HCT116 (cell line): ENCODE measurements around the gene FRRS1. TPM values are rescaled to one million over a fixed set of nuclear protein-coding genes. Genes with fewer than 3 reads are reported as not detected.

Experiments
- ATAC-seq: fragments of 200-7000 bp; cut with Tn5 transposase; 2 replicates; pipeline ENCODE4 v1.9.1; 2020; ENCODE audit warnings: mild to moderate bottlenecking, moderate library complexity
- BruUV-seq: library from RNA; stranded (reverse); fragments of 400-500 nt; replicated peaks from 2 replicates; lab custom pipeline; 2021; lab: Mats Ljungman, UMichigan
- CTCF ChIA-PET: fragments of 300-600 bp; sonication (Branson Sonifier 250); formaldehyde crosslinking; loops from one replicate; lab custom pipeline; 2021; ENCODE audit warnings: antibody characterized with exemption; lab: Charles Lee
- POLR2A ChIA-PET: fragments of 300-600, 350-600 bp; sonication (Branson Sonifier 250); formaldehyde crosslinking; loops from one replicate; lab custom pipeline; 2021; ENCODE audit warnings: antibody characterized with exemption; lab: Charles Lee
- RAD21 ChIA-PET, 2 experiments: fragments of 300-600 bp; sonication (Branson Sonifier 250); formaldehyde crosslinking; loops; one replicate each; lab custom pipeline; 2023; ENCODE audit warnings: low total read pairs in 2 of 2; ENCODE audit not compliant: uncharacterized antibody in 2 of 2, unreplicated experiment in 2 of 2, low non-redundant PET in 1 of 2; lab: Charles Lee
- DNase-seq: peaks from one replicate; pipeline ENCODE4 v3.0.0-alpha.2; 2010; ENCODE audit warnings: low read depth, low spot score
- H2AFZ ChIP-seq: fragments of 200-600 bp; shearing (Covaris generic), sonication (generic); 2 replicates; pipeline ENCODE4 v1.6.1; 2017; ENCODE audit warnings: low read depth, mixed run types, mixed read lengths, antibody characterized with exemption, low read length; ENCODE audit not compliant: poor library complexity, severe bottlenecking
- H3K27ac ChIP-seq: 2 replicates; pipeline ENCODE4 v1.5.1; 2012; ENCODE audit warnings: low read depth, low read length
- H3K27me3 ChIP-seq: fragments of 200-600 bp; sonication (generic); 2 replicates; pipeline ENCODE4 v1.6.1; 2016; ENCODE audit warnings: mixed run types, low read length, mixed read lengths; ENCODE audit not compliant: insufficient read depth
- H3K36me3 ChIP-seq, 2 experiments: fragments of 200-500 bp in 1 of 2; fragments of 200-600 bp in 1 of 2; sonication (Bioruptor generic) in 1 of 2; sonication (generic) in 1 of 2; 2 replicates each; pipeline versions ENCODE4 v1.5.1 to v1.6.1; 2014 to 2016; ENCODE audit warnings: low read length in 2 of 2, inconsistent platforms in 1 of 2, mixed read lengths in 1 of 2, mixed run types in 1 of 2; ENCODE audit not compliant: insufficient read depth in 2 of 2, control insufficient read depth in 1 of 2
- H3K4me1 ChIP-seq, 2 experiments: fragments of 200-600 bp in 1 of 2; sonication (generic) in 1 of 2; 2 replicates each; pipeline versions ENCODE4 v1.5.1 to v1.6.1; 2012 to 2017; ENCODE audit warnings: low read length in 2 of 2, inconsistent platforms in 1 of 2, mild to moderate bottlenecking in 1 of 2, mixed read lengths in 1 of 2, mixed run types in 1 of 2, moderate library complexity in 1 of 2; ENCODE audit not compliant: insufficient read depth in 2 of 2, control insufficient read depth in 1 of 2
- H3K4me2 ChIP-seq: fragments of 200-600 bp; sonication (generic); 2 replicates; pipeline ENCODE4 v1.6.1; 2017; ENCODE audit warnings: mixed run types, low read length, mixed read lengths
- H3K4me3 ChIP-seq, 2 experiments: fragments of 200-600 bp in 1 of 2; sonication (generic) in 1 of 2; replicated peaks in 1 of 2; 2 replicates each; pipeline ENCODE4 v1.5.1; 2011 to 2016; ENCODE audit warnings: low read length in 2 of 2, control low read depth in 1 of 2, low read depth in 1 of 2, mild to moderate bottlenecking in 1 of 2, mixed read lengths in 1 of 2, mixed run types in 1 of 2
- H3K79me2 ChIP-seq: fragments of 200-600 bp; sonication (generic); 2 replicates; pipeline ENCODE4 v1.6.1; 2017; ENCODE audit warnings: mild to moderate bottlenecking, mixed run types, low read length, moderate library complexity, mixed read lengths; ENCODE audit not compliant: insufficient read depth
- H3K9ac ChIP-seq: fragments of 200-600 bp; sonication (generic); 2 replicates; pipeline ENCODE4 v1.6.1; 2016; ENCODE audit warnings: low read length, mixed read lengths
- H3K9me2 ChIP-seq: fragments of 200-600 bp; sonication (generic), shearing (Covaris generic); 2 replicates; pipeline ENCODE4 v1.6.1; 2017; ENCODE audit warnings: mixed run types, mild to moderate bottlenecking, moderate library complexity; ENCODE audit not compliant: insufficient read depth
- H3K9me3 ChIP-seq, 2 experiments: fragments of 200-500 bp in 1 of 2; fragments of 200-600 bp in 1 of 2; sonication (Bioruptor generic) in 1 of 2; sonication (generic) in 1 of 2; 2 replicates each; pipeline ENCODE4 v1.6.1; 2014 to 2017; ENCODE audit warnings: low read length in 2 of 2, mixed read lengths in 2 of 2, inconsistent platforms in 1 of 2, low read depth in 1 of 2, mild to moderate bottlenecking in 1 of 2, mixed run types in 1 of 2, moderate library complexity in 1 of 2; ENCODE audit not compliant: control insufficient read depth in 1 of 2, insufficient read depth in 1 of 2
- H4K20me1 ChIP-seq: fragments of 200-600 bp; sonication (generic), shearing (Covaris generic); 2 replicates; pipeline ENCODE4 v1.6.1; 2017; ENCODE audit warnings: mixed run types, mild to moderate bottlenecking, moderate library complexity; ENCODE audit not compliant: insufficient read depth
- CEBPB ChIP-seq: IDR thresholded peaks from 2 replicates; pipeline ENCODE4 v1.6.1; 2012; ENCODE audit warnings: low read depth
- EGR1 ChIP-seq: IDR thresholded peaks from 2 replicates; pipeline ENCODE4 v1.6.1; 2012; ENCODE audit warnings: low read depth
- ELF1 ChIP-seq: IDR thresholded peaks from 2 replicates; pipeline ENCODE4 v1.6.1; 2012; ENCODE audit warnings: low read depth, borderline replicate concordance
- POLR2A ChIP-seq: IDR thresholded peaks from 2 replicates; pipeline ENCODE4 v1.7.0; 2011; ENCODE audit warnings: borderline replicate concordance; ENCODE audit not compliant: insufficient read depth, insufficient read length; ENCODE audit errors: extremely low read depth
- POLR2AphosphoS5 ChIP-seq: IDR thresholded peaks from 2 replicates; pipeline ENCODE4 v1.6.1; 2011; ENCODE audit warnings: mild to moderate bottlenecking, low read depth, low read length, moderate library complexity
- RAD21 ChIP-seq: IDR thresholded peaks from 2 replicates; pipeline ENCODE4 v1.6.1; 2012; ENCODE audit warnings: low read depth, mild to moderate bottlenecking
- REST ChIP-seq: IDR thresholded peaks from 2 replicates; pipeline ENCODE4 v1.6.1; 2012; ENCODE audit warnings: low read depth
- SP1 ChIP-seq: IDR thresholded peaks from 2 replicates; pipeline ENCODE4 v1.6.1; 2012; ENCODE audit warnings: low read depth
- TCF7L2 ChIP-seq: IDR thresholded peaks from 2 replicates; pipeline ENCODE4 v1.7.0; 2011; ENCODE audit warnings: borderline replicate concordance, inconsistent platforms; ENCODE audit not compliant: insufficient read depth, insufficient read length; ENCODE audit errors: extremely low read depth
- YY1 ChIP-seq: IDR thresholded peaks from 2 replicates; pipeline ENCODE4 v1.6.1; 2011; ENCODE audit warnings: low read length, low read depth, moderate library complexity, mild to moderate bottlenecking; ENCODE audit not compliant: insufficient replicate concordance; ENCODE audit errors: extremely low read depth
- ZFX ChIP-seq: fragments of 450-650 bp; IDR thresholded peaks from 2 replicates; pipeline ENCODE4 v1.6.1; 2017
- ZNF274 ChIP-seq: fragments of 200-500 bp; sonication (Bioruptor generic); IDR thresholded peaks from 2 replicates; pipeline ENCODE4 v1.6.1; 2014; ENCODE audit warnings: mild to moderate bottlenecking, low read depth, low read length, inconsistent platforms
- intact Hi-C: fragments of 100-400 bp; cut with micrococcal nuclease; formaldehyde crosslinking; loops from 2 replicates; pipeline ENCODE4 v1.10.0; 2022
- total RNA-seq: library from RNA; stranded (reverse); gene quantifications from one replicate; pipeline ENCODE4 v1.2.1, GENCODE V29; 2021; ENCODE audit not compliant: unreplicated experiment
- TF ChIP-seq, protein P1 (sequence below): IDR thresholded peaks from 2 replicates; pipeline ENCODE4 v1.6.1; 2012
- TF ChIP-seq, protein P2 (sequence below): IDR thresholded peaks from 2 replicates; pipeline ENCODE4 v1.6.1; 2011; ENCODE audit warnings: mild to moderate bottlenecking, low read length, moderate library complexity; ENCODE audit not compliant: insufficient replicate concordance; ENCODE audit errors: extremely low read depth
- TF ChIP-seq, protein P3 (sequence below): IDR thresholded peaks from 2 replicates; pipeline ENCODE4 v1.6.1; 2012

The FRRS1 gene
- total RNA-seq, 1 experiment from 2014 or later = 19.8 TPM

GRCh38 chr1:99675292-99675691 is 91.1 kb downstream of the FRRS1 start:
- Histone ChIP-seq H3K4me1 (no peaks in the 10 kb centered on the region), H3K27ac (no peak overlapping the region), H3K27me3 (no peaks in the 10 kb centered on the region), H3K4me2 (no peak overlapping the region), H2AFZ (no peak overlapping the region), H3K9ac (no peak overlapping the region), H3K36me3 (no peaks in the 10 kb centered on the region), H4K20me1 (no peaks in the 10 kb centered on the region), H3K9me3 (no peaks in the 10 kb centered on the region), H3K79me2 (no peaks in the 10 kb centered on the region), H3K9me2 (no peaks in the 10 kb centered on the region), H3K4me3 (no peak overlapping the region)
- POLR2A ChIA-PET = no interaction called here
- ATAC-seq (no peak), DNase-seq (no peak)
- no TSS peak for BruUV-seq
- intact Hi-C loops = no loop called here
- RAD21 ChIA-PET = no interaction called here
- TF ChIP-seq POLR2A (no peak), ELF1 (no peak), SP1 (no peak), TCF7L2 (no peak), ZNF274 (no peak), POLR2AphosphoS5 (no peak), CEBPB (no peak), RAD21 (no peak), REST (no peak), YY1 (no peak), EGR1 (no peak), ZFX (no peak)
- TF ChIP-seq, protein P1, sequence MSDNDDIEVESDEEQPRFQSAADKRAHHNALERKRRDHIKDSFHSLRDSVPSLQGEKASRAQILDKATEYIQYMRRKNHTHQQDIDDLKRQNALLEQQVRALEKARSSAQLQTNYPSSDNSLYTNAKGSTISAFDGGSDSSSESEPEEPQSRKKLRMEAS = no peak
- TF ChIP-seq, protein P2, sequence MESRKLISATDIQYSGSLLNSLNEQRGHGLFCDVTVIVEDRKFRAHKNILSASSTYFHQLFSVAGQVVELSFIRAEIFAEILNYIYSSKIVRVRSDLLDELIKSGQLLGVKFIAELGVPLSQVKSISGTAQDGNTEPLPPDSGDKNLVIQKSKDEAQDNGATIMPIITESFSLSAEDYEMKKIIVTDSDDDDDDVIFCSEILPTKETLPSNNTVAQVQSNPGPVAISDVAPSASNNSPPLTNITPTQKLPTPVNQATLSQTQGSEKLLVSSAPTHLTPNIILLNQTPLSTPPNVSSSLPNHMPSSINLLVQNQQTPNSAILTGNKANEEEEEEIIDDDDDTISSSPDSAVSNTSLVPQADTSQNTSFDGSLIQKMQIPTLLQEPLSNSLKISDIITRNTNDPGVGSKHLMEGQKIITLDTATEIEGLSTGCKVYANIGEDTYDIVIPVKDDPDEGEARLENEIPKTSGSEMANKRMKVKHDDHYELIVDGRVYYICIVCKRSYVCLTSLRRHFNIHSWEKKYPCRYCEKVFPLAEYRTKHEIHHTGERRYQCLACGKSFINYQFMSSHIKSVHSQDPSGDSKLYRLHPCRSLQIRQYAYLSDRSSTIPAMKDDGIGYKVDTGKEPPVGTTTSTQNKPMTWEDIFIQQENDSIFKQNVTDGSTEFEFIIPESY = no peak
- TF ChIP-seq, protein P3, sequence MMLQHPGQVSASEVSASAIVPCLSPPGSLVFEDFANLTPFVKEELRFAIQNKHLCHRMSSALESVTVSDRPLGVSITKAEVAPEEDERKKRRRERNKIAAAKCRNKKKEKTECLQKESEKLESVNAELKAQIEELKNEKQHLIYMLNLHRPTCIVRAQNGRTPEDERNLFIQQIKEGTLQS = no peak
- CTCF ChIA-PET = no interaction called here
